ENCODE measurements around the gene CLIC3.

Gene CLIC3

GRCh38 chr9:136979769-136980587 is 16.4 kb downstream of the CLIC3 start:
- no peak for DNase-seq

- no peak for DNase-seq
Measured at GRCh38 chr9:136978865-136979544, 17.4 kb downstream of the CLIC3 start.

GRCh38 chr9:136978073-136978864 is 18.1 kb downstream of the CLIC3 start:
- DNase-seq, result no peak

GRCh38 chr9:136977649-136978072 is 18.7 kb downstream of the CLIC3 start:
- DNase-seq, result no peak

- DNase-seq, result no peak
Measured at GRCh38 chr9:136977223-136977622, 19.1 kb downstream of the CLIC3 start, which contains the start of gene PTGDS. TSS of gene PTGDS (plus strand) at chr9:136977504. CDS start at chr9:136977579, 75 bp downstream.

- DNase-seq, result no peak
Measured at GRCh38 chr9:136975644-136976043, 20.7 kb downstream of the CLIC3 start.

GRCh38 chr9:136974817-136975535 is 21.4 kb downstream of the CLIC3 start:
- no peak for DNase-seq

- no peak for DNase-seq
Measured at GRCh38 chr9:136973618-136974617, 22.4 kb downstream of the CLIC3 start.

GRCh38 chr9:136972743-136973142 is 23.6 kb downstream of the CLIC3 start:
- DNase-seq, result no peak

GRCh38 chr9:136972335-136972734 is 24.0 kb downstream of the CLIC3 start:
- no peak for DNase-seq

- DNase-seq, result no peak
Measured at GRCh38 chr9:136971746-136972145, 24.6 kb downstream of the CLIC3 start.

GRCh38 chr9:136970361-136970760 is 26.0 kb downstream of the CLIC3 start:
- DNase-seq, result no peak

- no peak for DNase-seq
Measured at GRCh38 chr9:136969774-136970173, 26.6 kb downstream of the CLIC3 start.

GRCh38 chr9:136969150-136969549 is 27.2 kb downstream of the CLIC3 start:
- no peak for DNase-seq

GRCh38 chr9:136968333-136969127 is 27.8 kb downstream of the CLIC3 start:
- DNase-seq, result no peak

- no peak for DNase-seq
Measured at GRCh38 chr9:136965771-136966484, 30.4 kb downstream of the CLIC3 start.

GRCh38 chr9:136964833-136965422 is 31.4 kb downstream of the CLIC3 start:
- DNase-seq, result no peak

GRCh38 chr9:136964171-136964689 is 32.1 kb downstream of the CLIC3 start:
- no peak for DNase-seq

- no peak for DNase-seq
Measured at GRCh38 chr9:136963751-136964150, 32.6 kb downstream of the CLIC3 start.

All from NCI-H187 treated with DMSO at 0.1 percent for 48 hours (cell line).